GM23338 (cell line): Measurements from ENCODE around the gene BBX. TPM values are rescaled to one million over a fixed set of nuclear protein-coding genes. Genes with fewer than 3 reads are reported as not detected.

Experiments
- ATAC-seq: fragments of 200-7000 bp; cut with Tn5 transposase; 3 replicates; pipeline ENCODE4 v1.9.1; 2020
- DNase-seq: peaks from one replicate; pipeline ENCODE4 v3.0.0-alpha.2; 2015; ENCODE audit warnings: low spot score
- H2AFZ ChIP-seq: fragments of 200-600 bp; sonication (generic); 2 replicates; pipeline ENCODE4 v1.8.0; 2016; ENCODE audit warnings: antibody characterized with exemption, mild to moderate bottlenecking, moderate library complexity
- H3F3A ChIP-seq: fragments of 200-600 bp; sonication (generic); replicated peaks from 2 replicates; pipeline ENCODE4 v1.8.0; 2017; ENCODE audit warnings: antibody characterized with exemption, mixed run types, low read depth
- H3K27ac ChIP-seq: fragments of 200-600 bp; sonication (generic); 2 replicates; pipeline ENCODE4 v1.6.1; 2016; ENCODE audit warnings: low read depth
- H3K27me3 ChIP-seq: fragments of 200-600 bp; sonication (generic); 2 replicates; pipeline ENCODE4 v1.8.0; 2016; ENCODE audit warnings: mild to moderate bottlenecking, mixed run types, moderate library complexity; ENCODE audit not compliant: insufficient read depth
- H3K36me3 ChIP-seq: fragments of 200-600 bp; sonication (generic); 2 replicates; pipeline ENCODE4 v1.8.0; 2016; ENCODE audit warnings: mild to moderate bottlenecking; ENCODE audit not compliant: insufficient read depth
- H3K4me1 ChIP-seq: fragments of 200-600 bp; sonication (generic); 2 replicates; pipeline ENCODE4 v1.8.0; 2016; ENCODE audit warnings: mild to moderate bottlenecking, moderate library complexity; ENCODE audit not compliant: insufficient read depth
- H3K4me2 ChIP-seq: fragments of 200-600 bp; sonication (generic); 2 replicates; pipeline ENCODE4 v1.7.1; 2017; ENCODE audit warnings: mixed run types
- H3K4me3 ChIP-seq: fragments of 200-600 bp; sonication (generic); 2 replicates; pipeline ENCODE4 v1.6.1; 2016; ENCODE audit warnings: mixed run types
- H3K79me2 ChIP-seq: fragments of 200-600 bp; sonication (generic); replicated peaks from 2 replicates; pipeline ENCODE4 v1.8.0; 2017; ENCODE audit warnings: mild to moderate bottlenecking; ENCODE audit not compliant: insufficient read depth
- H3K9me2 ChIP-seq: fragments of 200-600 bp; sonication (generic); 2 replicates; pipeline ENCODE4 v1.8.0; 2017; ENCODE audit not compliant: insufficient read depth
- H4K20me1 ChIP-seq: fragments of 200-600 bp; sonication (generic); replicated peaks from 2 replicates; pipeline ENCODE4 v1.8.0; 2017; ENCODE audit warnings: mild to moderate bottlenecking; ENCODE audit not compliant: insufficient read depth
- H3K27ac Mint-ChIP-seq: 2 replicates; pipeline ENCODE4 v1.8.0; 2020; ENCODE audit warnings: inconsistent platforms, mild to moderate bottlenecking, moderate library complexity, mixed read lengths
- H3K27me3 Mint-ChIP-seq: 3 replicates; pipeline ENCODE4 v1.8.0; 2022; ENCODE audit warnings: low read depth, mild to moderate bottlenecking, moderate library complexity, mixed read lengths, inconsistent platforms; ENCODE audit not compliant: insufficient read depth, poor library complexity
- H3K36me3 Mint-ChIP-seq: 3 replicates; pipeline ENCODE4 v1.8.0; 2021; ENCODE audit warnings: low read depth, mild to moderate bottlenecking, inconsistent platforms, moderate library complexity, mixed read lengths
- H3K4me1 Mint-ChIP-seq: 3 replicates; pipeline ENCODE4 v1.8.0; 2020; ENCODE audit warnings: mild to moderate bottlenecking, inconsistent platforms, mixed read lengths
- H3K4me3 Mint-ChIP-seq: 3 replicates; pipeline ENCODE4 v1.8.0; 2021; ENCODE audit warnings: moderate library complexity, mild to moderate bottlenecking, inconsistent platforms, mixed read lengths
- H3K9me3 Mint-ChIP-seq: 3 replicates; pipeline ENCODE4 v1.8.0; 2020; ENCODE audit warnings: moderate library complexity, mild to moderate bottlenecking, inconsistent platforms, mixed read lengths
- CREB1 ChIP-seq: fragments of 250-450 bp; sonication (Bioruptor Pico); IDR thresholded peaks from 2 replicates; pipeline ENCODE4 v1.5.0; 2020; ENCODE audit warnings: low read depth, mild to moderate bottlenecking, moderate library complexity
- EZH2 ChIP-seq: fragments of 200-600 bp; sonication (generic); IDR thresholded peaks from one replicate; pipeline ENCODE4 v1.8.0; 2017; ENCODE audit warnings: antibody characterized with exemption, mild to moderate bottlenecking, low read depth; ENCODE audit not compliant: unreplicated experiment
- EZH2phosphoT487 ChIP-seq: fragments of 200-600 bp; sonication (generic); IDR thresholded peaks from one replicate; pipeline ENCODE4 v1.8.1; 2018; ENCODE audit warnings: antibody characterized with exemption; ENCODE audit not compliant: unreplicated experiment
- JUNB ChIP-seq: IDR thresholded peaks from one replicate; pipeline ENCODE4 v1.6.1; 2016; ENCODE audit warnings: antibody characterized with exemption; ENCODE audit not compliant: unreplicated experiment
- NANOG ChIP-seq: IDR thresholded peaks from 2 replicates; pipeline ENCODE4 v1.6.1; 2016; ENCODE audit warnings: antibody characterized with exemption, borderline replicate concordance
- POLR2AphosphoS5 ChIP-seq: IDR thresholded peaks from 2 replicates; pipeline ENCODE4 v1.6.1; 2016; ENCODE audit warnings: antibody characterized with exemption, low read depth
- STAT1 ChIP-seq: IDR thresholded peaks from one replicate; pipeline ENCODE4 v1.6.1; 2016; ENCODE audit warnings: antibody characterized with exemption; ENCODE audit not compliant: unreplicated experiment
- polyA plus RNA-seq: library from polyadenylated mRNA; unstranded; fragments of >200 nt; fragmentation: Nextera tagmentation; extraction: Ambion mirVana; gene quantifications from 2 replicates; pipeline ENCODE4 v1.2.1, GENCODE V29; 2016
- total RNA-seq: library from RNA; depleted of rRNA; stranded (reverse); fragments of >200 nt; shearing (Covaris generic); gene quantifications from 2 replicates; pipeline ENCODE4 v1.2.3, GENCODE V29; 2014
- TF ChIP-seq, protein P1 (sequence below), 2 experiments: fragments of 200-600 bp in 1 of 2; sonication (generic) in 1 of 2; conservative IDR thresholded peaks; 2 replicates each; pipeline versions ENCODE4 v1.5.1 to v1.6.1; 2016 to 2017; ENCODE audit warnings: antibody characterized with exemption in 2 of 2, low read depth in 2 of 2, mild to moderate bottlenecking in 2 of 2, moderate library complexity in 1 of 2

The BBX gene
- total and polyA plus RNA-seq, 2 experiments from 2014 or later = 35.2 to 44.1 TPM

DNA sequence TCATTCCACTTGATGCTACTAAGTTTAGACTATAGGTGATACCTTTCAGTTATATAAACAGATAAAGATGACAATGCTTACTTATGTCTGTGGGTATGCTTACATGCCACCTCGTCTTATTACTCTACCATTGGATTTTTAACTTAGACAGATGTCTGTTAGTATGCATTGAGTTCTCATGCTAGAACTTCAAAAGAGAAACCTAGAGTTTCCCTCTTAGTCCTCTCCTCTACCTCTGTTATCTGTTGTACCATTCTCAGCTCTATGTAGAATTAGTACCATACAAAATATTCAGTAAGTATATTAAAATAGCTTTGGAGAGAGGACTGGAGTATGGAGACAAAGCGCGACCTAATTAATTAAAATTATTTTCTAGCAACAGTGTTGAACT, 111.3 kb downstream of the BBX start:
- Histone ChIP-seq H2AFZ (no peak overlapping the region), H3K9me2 (no peaks in the 10 kb centered on the region), H3K27ac (no peak overlapping the region), H4K20me1 (no peaks in the 10 kb centered on the region), H3K27me3 (no peaks in the 10 kb centered on the region), H3F3A (no peaks in the 10 kb centered on the region), H3K4me1 (peaks cover 16% of the 10 kb centered on the region), H3K79me2 (no peaks in the 10 kb centered on the region), H3K4me2 (no peak overlapping the region), H3K4me3 (no peak overlapping the region), H3K36me3 (no peaks in the 10 kb centered on the region)
- Mint-ChIP-seq H3K36me3 (no peaks in the 10 kb centered on the region), H3K27me3 (no peaks in the 10 kb centered on the region), H3K27ac (no peak overlapping the region), H3K4me3 (no peak overlapping the region), H3K4me1 (peaks cover 24% of the 10 kb centered on the region), H3K9me3 (no peaks in the 10 kb centered on the region)
- DNase-seq = no peak
- TF ChIP-seq EZH2phosphoT487 (no peak), STAT1 (no peak), JUNB (no peak), EZH2 (no peak), NANOG (no peak), CREB1 (CRISPR knock-in tag) (no peak), POLR2AphosphoS5 (no peak)
- TF ChIP-seq, protein P1, sequence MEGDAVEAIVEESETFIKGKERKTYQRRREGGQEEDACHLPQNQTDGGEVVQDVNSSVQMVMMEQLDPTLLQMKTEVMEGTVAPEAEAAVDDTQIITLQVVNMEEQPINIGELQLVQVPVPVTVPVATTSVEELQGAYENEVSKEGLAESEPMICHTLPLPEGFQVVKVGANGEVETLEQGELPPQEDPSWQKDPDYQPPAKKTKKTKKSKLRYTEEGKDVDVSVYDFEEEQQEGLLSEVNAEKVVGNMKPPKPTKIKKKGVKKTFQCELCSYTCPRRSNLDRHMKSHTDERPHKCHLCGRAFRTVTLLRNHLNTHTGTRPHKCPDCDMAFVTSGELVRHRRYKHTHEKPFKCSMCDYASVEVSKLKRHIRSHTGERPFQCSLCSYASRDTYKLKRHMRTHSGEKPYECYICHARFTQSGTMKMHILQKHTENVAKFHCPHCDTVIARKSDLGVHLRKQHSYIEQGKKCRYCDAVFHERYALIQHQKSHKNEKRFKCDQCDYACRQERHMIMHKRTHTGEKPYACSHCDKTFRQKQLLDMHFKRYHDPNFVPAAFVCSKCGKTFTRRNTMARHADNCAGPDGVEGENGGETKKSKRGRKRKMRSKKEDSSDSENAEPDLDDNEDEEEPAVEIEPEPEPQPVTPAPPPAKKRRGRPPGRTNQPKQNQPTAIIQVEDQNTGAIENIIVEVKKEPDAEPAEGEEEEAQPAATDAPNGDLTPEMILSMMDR (conservative IDR thresholded peaks at IDR 0.05; ENCODE audit: low read depth in 2 of 2) = no peak
- ATAC-seq = no peak

DNA sequence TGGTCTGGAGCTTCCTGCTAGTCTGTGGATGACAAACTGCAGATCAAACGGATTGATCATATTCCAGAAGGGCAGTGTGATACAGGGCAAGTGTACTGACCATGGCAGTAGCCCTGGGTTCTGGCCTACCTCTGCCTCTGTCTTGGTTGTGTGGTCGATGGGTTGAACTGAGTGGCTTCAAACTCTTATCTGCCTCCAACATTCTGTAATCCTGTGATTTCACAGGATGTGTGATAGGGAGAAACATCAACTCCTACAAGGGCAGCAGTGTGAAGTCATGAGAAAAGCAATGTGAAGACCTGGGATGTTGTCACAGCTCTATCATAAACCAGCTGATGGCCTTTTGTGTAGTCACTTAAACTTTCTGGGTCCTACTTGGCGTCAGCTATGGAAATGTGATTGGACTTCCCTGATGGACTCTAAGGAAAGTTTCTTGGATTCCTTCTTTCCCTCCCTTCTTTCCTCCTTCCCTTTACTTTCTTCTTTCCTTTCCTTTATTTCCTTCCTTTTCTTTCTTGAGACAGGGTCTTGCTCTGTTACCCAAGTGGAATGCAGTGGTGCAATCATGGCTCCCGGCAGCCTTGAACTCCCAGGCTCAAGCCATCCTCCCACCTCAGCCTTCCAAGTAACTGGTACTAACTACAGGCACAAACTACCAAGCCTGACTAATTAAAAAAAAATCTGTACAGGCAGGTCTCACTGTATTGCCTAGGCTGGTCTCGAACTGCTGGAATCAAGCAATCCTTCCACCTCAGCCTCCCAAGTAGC, 114.8 kb downstream of the BBX start:
- Mint-ChIP-seq H3K27ac (peak overlapping the region; percentile 83; the same call in 1 of the 2 replicates), H3K4me1 (peaks cover 15% of the 10 kb centered on the region), H3K27me3 (no peaks in the 10 kb centered on the region), H3K36me3 (no peaks in the 10 kb centered on the region), H3K4me3 (no peak overlapping the region), H3K9me3 (no peaks in the 10 kb centered on the region)
- no peaks in the 10 kb centered on the region; the same call in 1 of the 2 replicates for H3K79me2 ChIP-seq
- no peaks in the 10 kb centered on the region for H4K20me1 ChIP-seq
- no peak for DNase-seq
- no peak overlapping the region for H3K4me3 ChIP-seq
- H3F3A ChIP-seq = no peaks in the 10 kb centered on the region
- TF ChIP-seq, protein P1 (conservative IDR thresholded peaks at IDR 0.05; ENCODE audit: low read depth in 2 of 2) = no peak
- H3K27ac ChIP-seq = no peak overlapping the region
- H2AFZ ChIP-seq = no peak overlapping the region
- H3K9me2 ChIP-seq = no peaks in the 10 kb centered on the region
- no peak overlapping the region for H3K4me2 ChIP-seq
- H3K4me1 ChIP-seq = peaks cover 14% of the 10 kb centered on the region
- ATAC-seq = no peak
- H3K27me3 ChIP-seq = no peaks in the 10 kb centered on the region
- no peaks in the 10 kb centered on the region for H3K36me3 ChIP-seq
